Stimulated activated CD8-positive, alpha-beta memory T cell treated with anti-CD3 and anti-CD28 coated beads, Interleukin-15, amount 100 ng/mL, for 24 hours (primary cell): ENCODE data around the gene TTYH1.
A peak's percentile ranks its signal among the peaks of the same experiment; 100 is the strongest.
"Not testable (repeated sequence)": the region's sequence is repeated elsewhere in the genome, so short reads cannot be mapped to it uniquely, and the experiment has no call there.

ENCODE experiments used
- DNase-seq: peaks from one replicate; pipeline ENCODE4 v3.0.0-alpha.2; 2020; ENCODE audit warnings: low read depth

Gene TTYH1

DNA sequence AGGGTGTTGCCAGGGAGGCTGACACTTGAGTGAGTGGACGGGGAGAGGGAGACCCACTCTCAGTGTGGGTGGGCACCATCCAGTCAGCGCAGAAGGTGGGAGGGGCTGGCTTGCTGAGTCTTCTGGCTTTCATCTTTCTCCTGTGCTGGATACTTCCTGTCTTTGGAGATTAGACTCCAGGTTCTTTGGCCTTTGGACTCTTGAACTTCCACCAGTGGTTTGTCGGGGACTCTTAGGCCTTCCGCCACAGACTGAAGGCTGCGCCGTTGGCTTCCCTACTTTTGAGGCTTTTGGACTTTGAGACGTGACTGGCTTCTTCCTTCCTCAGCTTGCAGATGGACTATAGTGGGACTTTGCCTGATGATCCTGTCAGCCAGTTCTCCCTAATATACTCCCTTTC, 29.5 kb downstream of the TTYH1 start:
- DNase-seq: no peak

DNA sequence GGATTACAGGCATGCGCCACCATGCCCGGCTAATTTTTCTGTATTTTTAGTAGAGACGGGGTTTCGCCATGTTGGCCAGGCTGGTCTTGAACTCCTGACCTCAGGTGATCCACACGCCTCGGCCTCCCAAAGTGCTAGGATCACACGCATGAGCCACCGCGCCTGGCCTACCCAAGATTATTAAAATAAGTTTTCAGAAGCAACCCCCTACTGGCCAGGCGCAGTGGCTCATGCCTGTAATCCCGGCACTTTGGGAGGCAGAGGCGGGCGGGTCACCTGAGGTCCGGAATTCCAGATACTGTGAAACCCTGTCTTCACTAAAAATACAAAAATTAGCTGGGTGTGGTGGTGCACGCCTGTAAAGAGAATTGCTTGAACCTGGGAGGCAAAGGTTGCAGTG, 31.1 kb downstream of the TTYH1 start:
- not testable (repeated sequence) for DNase-seq

DNA sequence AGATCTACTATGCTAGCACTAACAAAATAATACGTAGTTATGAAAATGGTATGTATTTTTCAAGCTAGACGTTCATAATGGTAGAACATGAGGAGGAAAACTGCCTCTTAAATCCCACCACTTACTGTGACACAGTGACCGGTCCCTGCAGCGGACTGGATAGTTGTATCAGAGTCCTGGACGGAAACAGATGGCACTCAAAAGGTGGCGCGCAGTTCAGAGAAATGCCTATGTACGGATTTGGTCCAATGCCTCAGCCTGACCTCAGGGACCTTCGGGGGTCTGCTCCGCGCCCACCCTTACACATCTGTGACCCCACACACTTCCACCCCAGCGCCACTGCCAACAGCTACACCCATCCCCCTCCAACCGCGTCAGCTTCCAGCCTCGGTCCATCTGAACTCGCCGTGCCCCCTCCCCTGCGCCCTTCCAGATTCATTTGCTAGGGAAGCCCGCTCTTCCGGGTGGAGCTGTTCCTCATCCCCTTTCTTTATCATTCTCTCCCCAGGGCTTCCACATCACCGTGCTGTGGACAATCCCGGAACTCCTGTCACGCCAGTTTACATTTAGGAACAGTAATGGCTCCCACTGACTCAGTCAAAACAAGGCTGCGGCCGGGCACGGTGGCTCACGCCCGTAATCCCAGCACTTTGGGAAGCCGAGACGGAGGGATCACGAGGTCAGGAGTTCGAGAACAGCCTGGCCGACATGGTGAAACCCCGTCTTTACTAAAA, 32.9 kb downstream of the TTYH1 start:
- DNase-seq: peak; percentile 33

DNA sequence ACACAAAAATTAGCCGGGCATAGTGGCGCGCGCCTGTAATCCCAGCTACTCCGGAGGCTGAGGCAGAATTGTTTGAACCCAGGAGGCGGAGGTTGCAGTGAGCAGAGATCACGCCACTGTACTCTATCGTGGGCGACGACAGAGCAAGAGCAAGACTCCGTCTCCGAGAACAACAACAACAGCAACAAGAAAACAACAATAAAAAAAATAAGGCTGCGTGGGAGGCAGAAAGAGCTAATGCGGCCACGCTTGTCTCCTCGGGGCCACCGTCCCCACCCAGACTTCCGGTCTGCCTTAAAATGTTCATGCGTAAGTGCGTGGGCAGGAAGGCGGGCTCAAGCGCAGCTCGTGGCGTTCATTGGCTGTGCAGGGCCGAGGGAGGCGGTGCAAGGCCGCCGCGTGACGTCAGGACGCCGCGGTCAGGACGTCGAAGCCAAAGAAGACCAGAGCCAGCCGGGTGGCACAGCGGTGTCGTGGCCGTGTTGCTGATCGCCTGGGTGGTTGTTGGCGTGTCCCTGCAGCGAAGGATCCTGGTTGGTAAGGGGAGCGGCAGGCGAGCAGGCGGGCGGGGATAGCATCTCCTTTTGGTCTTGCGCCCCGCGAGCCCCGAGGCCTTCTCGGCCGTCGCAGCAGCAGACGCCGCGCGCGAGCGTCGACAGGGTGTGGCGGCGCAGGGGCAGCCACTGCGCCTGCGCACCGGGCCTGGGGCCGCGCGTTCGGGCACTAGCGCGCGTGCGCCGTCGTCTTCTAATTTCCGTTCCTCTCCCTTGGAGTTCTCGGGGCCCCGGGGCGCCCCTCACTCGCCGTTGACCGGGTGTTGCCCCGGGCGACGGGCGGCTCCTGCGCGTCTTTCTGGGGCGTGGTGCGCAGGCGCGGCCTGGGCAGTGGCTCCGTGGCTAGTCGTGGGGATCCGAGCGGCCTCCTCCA, 33.8 kb downstream of the TTYH1 start, which contains the start of gene LENG8:
Gene LENG8, plus strand, starts transcription at position 426 of the 927 bp plus-strand sequence. CDS start 2,146 bp downstream, outside the sequence.
- DNase-seq: peak; percentile 87

DNA sequence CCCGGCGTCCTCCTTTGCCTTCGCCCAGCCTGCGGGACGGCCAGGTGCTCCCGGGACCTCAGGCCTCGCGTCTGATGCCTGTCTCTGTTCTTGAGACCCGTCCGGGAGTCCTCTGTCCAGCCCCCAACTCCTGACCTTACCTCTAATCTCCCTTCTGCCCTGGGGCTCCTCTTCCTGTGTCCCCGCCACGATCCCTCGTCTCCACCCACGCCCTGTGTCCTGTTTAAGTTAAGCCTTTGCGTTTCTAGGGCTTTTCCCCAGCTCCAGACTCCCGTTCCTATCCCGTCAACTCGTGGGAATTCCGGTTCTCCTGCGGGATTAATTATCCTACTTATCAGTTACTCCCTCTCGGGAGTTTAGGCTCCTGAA, 34.4 kb downstream of the TTYH1 start:
- DNase-seq: no peak

DNA sequence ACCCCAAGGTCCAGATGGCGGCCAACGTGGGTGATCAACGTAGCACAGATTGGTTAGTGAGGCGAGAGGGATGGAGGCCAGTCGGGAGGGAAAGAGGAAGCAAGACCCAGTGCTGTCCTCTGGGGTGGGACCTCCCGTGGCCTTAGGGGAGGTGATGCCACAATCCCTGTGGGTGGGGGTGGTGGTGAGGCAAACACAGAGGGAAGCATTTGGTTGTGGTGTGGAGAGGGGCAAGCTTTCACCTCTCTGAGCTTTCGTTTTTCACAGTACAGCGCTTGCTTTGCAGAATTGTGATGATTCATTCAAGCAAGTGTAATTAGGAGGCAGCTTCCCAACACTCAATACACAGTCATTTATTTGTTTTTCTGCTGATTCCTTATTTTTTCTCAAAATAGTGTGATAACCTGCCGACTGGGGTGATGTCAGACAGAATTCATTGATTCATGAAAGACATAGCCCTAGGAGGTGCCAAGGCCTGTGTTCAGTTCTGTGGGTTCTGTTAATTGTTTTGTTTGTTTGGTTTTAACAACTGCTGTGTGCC, 36.1 kb downstream of the TTYH1 start:
- DNase-seq: no peak

DNA sequence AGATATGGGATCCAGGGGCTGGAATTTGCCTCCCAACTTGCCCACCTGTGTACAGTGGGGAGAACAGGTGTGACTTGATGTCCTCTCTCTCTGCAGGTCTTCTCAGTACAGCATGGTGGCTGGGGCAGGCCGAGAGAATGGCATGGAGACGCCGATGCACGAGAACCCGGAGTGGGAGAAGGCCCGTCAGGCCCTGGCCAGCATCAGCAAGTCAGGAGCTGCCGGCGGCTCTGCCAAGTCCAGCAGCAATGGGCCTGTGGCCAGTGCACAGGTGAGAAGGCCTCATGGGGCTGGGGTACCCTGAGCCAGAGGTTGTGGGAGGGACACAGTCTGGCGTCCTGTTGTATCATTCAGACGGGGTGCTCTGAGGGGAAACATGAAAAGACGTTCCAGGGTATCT, 36.7 kb downstream of the TTYH1 start:
- no peak for DNase-seq

DNA sequence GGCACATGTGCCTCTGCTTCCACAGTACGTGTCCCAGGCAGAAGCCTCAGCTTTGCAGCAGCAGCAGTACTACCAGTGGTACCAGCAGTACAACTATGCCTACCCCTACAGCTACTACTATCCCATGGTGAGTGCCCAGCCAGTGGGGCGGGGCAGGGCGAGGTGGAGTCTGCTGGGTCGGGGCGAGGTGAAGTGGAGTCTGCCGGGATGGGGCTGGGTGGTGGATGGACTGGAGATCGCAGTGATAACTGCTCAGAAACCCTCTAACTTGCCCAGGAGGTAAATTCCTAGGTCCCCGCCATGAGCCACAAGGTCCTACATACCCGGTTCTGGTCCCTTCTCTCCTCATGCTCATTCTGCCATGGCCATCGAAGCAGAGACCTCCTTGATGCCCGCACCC, 37.4 kb downstream of the TTYH1 start:
- DNase-seq: no peak

DNA sequence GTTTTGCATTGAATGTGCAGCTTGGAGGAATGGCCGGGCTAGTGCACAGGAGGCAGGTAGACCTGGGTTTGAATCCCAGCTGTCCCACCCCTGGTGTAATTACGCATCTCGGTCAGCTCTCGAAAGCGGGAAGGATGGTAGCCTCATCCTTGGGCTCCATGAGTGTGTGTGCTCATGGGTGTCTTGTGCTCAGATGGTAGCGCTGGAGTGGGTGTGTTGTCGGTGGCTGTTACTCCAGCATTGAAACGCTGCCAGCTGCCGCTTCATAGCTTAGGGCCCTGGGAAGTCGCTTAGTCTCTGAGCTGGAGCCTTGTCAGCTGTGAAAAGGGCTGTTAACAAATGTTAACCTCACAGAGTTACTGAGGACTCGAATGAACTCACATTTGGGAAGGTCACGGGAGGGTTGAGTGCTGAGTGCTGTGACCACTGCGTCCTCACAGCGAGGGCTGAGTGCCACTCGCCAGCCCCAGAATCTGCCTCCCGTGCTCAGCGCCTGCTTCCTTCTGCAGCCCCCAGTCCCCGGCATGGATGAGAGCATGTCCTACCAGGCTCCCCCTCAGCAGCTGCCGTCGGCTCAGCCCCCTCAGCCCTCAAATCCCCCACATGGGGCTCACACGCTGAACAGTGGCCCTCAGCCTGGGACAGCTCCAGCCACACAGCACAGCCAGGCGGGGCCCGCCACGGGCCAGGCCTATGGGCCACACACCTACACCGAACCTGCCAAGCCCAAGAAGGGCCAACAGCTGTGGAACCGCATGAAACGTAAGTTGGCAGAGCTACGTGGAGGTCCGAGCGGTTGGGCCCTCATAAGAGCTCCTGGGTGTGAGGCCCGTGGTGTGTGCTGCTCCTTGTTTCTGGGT, 38.9 kb downstream of the TTYH1 start:
- DNase-seq: no peak

DNA sequence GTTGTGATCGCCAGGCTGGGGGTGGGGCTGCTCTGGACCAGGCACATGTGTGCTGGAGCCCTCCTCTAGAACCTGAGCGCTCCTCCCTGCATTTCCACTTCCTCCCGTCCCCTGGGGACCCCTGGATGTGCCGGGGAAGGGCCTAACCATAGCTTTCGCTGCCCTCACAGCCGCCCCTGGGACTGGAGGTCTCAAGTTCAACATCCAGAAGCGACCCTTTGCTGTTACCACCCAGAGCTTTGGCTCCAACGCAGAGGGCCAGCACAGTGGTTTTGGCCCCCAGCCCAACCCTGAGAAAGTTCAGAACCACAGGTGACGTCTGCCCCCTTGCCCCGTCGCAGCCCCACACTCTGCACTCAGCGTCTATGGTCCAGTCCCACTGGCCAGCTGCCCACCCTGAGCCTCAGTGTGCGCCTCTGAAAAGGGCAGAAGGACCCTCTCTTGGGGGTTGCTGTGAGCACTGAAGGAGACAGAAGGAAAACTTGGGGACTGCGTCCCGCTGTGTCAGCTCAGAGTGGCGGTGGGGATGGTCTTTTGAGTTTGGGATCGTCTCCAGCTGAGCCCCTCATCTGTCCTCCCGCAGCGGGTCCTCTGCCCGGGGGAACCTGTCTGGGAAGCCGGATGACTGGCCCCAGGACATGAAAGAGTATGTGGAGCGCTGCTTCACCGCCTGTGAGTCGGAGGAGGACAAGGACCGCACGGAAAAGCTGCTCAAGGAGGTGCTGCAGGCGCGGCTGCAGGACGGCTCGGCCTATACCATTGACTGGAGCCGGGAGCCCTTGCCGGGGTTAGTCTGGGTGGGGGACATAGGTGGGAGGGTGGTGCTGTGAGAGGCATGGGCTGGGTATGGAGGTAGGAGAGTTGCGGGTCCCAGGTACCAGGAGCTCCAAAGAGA, 39.8 kb downstream of the TTYH1 start:
- DNase-seq: no peak

DNA sequence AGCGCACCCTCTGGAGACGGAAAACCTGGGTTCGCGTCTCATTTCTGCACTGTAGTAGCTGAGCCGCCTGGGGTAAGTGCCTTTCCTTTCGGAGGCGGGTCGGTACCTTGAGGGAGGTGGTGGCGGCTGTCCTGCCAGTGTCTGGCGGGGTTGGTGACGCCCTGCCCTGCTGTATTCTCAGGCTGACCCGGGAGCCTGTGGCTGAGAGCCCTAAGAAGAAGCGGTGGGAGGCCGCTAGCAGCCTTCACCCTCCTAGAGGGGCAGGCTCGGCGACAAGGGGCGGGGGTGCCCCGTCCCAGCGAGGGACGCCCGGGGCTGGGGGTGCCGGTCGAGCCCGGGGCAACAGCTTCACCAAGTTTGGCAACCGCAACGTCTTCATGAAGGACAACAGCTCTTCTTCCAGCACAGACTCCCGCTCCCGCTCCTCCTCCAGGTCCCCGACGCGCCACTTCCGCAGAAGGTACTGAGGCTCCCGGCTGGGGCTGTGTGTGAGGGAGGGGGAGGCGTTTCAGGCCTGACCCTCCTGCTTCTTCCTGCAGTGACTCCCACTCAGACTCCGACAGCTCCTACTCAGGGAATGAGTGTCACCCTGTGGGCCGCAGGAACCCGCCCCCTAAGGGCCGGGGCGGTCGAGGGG, 40.6 kb downstream of the TTYH1 start:
- DNase-seq: no peak

DNA sequence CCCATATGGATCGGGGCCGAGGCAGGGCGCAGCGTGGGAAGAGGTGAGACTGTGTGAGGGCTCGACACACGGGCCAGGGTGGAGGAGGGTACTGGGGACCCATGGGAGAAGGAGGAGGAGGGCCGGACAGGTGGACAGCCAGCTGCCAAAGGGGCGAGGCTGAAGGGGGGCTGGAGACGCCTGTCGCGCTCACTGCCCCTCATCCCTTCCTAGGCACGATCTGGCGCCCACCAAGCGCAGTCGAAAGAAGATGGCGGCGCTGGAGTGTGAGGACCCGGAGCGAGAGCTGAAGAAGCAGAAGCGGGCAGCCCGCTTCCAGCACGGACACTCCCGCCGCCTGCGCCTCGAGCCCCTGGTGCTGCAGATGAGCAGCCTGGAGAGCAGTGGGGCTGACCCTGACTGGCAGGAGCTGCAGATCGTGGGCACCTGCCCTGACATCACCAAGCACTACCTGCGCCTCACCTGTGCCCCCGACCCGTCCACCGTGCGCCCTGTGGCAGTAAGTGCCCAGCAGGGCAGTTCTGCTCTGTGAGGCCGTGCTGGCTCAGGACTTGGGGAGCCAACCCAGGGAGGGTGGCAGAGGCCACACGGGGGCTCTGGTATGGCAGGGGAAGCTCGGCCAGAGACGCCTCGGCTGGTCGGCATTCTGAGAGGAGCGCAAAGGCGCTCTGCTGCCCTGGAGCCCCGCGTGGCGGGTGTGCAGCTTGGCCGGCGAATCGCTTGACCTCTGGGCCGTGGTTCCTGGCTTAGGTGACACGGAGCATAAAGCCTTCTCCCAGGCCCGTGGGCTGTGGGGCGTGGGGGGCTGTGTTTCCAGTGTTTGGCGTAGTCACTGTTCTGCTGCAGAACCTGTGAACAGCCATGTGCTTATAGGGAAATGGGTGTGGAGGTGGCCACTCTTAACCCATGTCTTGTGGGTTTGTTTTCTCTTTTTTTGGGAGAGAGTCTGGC, 41.4 kb downstream of the TTYH1 start:
- no peak for DNase-seq

DNA sequence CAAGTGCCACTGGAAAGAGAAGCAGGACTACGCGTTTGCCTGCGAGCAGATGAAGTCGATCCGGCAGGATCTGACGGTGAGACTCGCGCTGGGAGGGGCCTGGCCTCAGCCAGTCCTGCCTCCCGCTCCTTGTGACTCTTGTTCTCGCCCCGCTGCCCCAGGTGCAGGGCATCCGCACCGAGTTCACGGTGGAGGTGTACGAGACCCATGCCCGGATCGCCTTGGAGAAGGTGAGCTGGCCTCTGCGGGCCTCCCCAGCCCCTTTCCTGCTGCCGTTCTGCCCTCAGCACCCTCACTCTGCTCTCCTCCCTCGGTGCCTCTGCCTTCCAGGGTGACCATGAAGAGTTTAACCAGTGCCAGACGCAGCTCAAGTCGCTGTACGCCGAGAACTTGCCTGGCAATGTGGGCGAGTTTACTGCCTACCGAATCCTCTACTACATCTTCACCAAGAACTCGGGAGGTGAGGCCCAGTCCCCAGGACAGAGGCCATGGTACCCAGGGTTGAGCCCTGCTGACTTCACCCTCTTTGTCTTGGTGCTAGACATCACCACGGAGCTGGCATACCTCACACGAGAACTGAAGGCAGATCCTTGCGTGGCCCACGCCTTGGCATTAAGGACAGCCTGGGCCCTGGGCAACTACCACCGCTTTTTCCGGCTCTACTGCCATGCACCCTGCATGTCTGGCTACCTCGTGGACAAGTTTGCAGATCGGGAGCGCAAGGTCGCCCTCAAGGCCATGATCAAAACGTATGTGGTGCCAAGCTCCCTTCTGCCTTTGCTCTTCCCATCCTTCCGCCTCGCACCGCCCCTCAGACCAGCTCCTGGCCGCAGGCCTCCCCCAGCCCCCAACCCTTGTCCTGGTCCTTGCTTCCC, 42.7 kb downstream of the TTYH1 start:
- no peak for DNase-seq

DNA sequence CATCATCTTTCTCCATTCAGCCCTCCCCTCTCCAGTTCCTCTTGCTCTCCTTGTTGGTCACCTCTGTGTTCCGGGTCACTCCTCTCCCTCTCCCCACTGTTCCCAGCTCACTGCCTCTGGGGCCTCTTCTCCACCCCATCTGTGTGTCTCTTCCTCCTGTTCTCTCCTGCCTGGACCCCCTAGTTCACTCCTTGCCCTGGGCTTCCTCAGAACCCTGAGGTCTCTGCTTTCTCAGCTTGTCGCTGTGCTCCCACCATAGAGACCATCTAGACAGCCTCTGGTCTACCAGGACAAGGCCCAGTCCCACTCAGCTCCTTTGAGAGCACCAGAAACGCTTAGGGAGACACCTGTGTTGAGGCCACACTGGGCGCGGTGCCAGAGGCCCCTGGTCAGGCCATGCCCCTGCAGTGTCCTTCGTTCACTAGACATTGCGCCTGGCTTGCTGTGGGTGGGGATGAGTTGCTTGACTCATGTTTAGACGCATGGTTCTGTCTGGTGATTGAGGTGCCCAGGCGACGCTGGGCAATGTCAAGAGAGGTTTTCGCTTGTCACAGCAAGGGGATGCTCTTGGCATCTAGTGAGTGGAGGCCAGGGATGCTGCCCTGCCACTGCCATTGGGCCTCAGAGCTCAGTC, 43.5 kb downstream of the TTYH1 start:
- no peak for DNase-seq

DNA sequence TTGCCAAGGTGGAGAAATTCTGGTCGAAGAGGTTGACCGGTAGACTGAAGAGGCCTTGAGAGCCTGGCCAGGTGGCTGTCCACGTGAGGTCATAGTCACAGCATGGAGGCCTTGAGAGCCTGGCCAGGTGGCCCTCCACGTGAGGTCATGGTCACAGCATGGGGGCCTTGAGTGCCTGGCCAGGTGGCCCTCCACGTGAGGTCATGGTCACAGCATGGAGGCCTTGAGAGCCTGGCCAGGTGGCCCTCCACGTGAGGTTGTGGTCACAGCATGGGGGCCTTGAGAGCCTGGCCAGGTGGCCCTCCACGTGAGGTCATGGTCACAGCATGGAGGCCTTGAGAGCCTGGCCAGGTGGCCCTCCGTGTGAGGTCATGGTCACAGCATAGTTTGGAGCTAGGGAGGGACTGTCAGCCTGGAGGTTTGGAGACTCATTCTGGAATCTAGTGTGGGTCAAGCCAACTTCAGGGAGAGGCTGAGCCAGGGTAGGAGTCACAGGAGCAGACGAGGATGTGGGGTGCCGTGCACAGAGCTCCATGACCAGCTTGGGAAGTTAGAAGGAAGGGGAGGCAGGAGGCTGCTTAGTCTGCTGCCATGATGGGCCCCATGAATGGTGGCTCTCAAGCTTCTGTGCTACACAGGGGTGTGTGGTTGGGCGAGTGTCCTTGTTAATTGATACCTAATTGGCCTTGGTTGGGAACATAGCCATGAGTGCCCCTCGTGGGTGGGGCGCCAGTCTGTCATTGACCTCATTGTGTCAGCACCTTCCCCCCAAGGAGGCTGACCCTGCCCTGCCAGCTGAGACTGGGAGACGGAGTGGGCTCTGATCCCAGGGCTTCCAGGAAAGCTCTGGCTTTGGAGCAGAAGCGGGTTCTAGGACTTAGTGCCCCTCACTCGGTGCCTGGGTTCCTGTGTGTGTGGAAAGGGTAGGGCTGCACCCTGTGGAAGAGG, 44.3 kb downstream of the TTYH1 start:
- no peak for DNase-seq

DNA sequence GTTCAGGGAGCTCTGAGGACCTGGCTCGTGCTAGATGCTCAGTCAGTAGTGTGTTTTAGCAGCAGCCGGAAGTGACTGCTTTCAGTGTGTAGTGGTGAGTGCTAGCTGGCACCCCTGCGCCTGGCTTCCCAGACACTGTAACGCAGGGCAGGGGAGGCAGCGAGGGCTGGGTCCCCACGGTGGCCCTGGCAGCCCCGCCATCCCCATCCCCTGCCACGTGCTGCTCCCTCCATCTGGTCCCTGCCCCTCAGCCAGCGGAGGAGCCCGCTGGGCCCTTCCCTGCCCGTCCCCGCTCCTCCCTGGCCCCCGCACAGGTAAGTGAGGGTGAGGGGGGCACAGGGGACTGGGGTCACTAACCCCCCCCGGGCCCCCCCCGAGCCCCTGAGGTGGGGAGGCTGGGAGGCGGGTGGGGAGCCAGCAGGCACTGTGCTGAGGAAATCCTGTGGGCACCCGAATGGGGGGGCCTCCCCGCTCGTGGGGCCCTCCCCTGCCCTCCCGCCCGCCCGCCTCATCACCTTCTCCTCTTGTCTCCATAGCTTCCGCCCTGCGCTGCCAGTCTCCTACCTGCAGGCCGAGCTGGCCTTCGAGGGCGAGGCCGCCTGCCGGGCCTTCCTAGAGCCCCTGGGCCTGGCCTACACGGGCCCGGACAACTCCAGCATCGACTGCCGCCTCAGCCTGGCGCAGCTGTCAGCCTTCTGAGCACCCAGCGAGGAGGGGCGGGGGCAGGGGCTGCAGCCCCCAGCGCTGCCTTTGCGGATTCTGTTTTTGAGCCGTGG, 45.2 kb downstream of the TTYH1 start:
- no peak for DNase-seq
